Measurements from ENCODE around the gene PRKG1.

The PRKG1 gene

DNA sequence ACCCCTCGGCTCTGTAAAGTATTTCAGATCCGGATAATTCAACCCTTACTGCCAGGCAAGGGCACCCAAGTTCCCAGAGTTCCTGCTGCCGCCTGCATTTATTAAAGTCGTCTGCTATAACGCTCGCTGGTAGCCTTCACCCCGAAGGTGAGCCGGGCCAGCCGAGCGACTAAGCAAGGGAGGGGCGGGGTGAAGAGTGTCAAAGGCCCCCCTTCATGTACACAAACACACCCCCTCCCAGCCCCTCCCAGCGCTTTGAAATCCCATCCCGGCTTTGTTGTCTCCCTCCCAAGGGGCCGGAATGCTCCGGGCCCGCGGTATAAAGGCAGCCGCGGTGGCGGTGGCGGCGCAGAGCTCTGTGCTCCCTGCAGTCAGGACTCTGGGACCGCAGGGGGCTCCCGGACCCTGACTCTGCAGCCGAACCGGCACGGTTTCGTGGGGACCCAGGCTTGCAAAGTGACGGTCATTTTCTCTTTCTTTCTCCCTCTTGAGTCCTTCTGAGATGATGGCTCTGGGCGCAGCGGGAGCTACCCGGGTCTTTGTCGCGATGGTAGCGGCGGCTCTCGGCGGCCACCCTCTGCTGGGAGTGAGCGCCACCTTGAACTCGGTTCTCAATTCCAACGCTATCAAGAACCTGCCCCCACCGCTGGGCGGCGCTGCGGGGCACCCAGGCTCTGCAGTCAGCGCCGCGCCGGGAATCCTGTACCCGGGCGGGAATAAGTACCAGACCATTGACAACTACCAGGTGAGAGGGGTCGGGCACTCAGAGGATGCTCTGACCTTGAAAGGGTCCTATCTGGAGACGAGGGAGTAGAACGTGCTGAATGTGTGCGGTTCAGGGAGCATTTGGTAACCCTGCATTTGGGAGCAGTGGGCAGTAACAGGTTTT, 1239.9 kb downstream of the PRKG1 start, which contains the start of gene DKK1:
DKK1 (plus strand) TSS at position 349 of the 889 bp plus-strand sequence; CDS start at position 503, 154 bp downstream.
- DNase-seq = no peak

DNA sequence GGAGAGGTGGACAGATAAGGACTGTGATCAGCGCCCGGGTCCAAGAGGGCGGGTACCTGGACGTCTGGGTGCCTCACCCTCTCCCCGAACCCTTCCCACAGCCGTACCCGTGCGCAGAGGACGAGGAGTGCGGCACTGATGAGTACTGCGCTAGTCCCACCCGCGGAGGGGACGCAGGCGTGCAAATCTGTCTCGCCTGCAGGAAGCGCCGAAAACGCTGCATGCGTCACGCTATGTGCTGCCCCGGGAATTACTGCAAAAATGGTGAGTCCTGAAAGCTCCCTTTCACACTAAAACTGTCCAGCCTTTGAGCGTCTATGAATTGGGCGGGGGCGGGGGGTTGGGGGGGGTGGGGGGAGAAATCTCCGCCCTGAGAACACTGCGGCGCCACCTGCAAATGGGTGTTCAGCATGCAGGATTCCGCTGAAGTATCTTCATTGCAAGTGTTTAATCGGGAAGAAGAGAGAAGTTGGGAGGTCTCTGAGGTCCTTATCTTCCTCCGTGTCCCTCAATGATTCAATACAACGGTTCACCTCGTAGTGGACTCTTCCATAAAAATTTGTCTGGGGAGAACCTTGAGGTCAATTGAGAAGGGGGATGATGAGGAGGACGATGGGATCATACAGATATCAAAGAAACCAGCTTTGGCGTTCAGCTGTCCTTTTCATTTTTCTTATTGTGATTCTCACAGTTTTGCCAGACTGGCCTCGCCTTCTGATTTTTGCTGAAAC, 1240.7 kb downstream of the PRKG1 start:
- no peak for DNase-seq

DNA sequence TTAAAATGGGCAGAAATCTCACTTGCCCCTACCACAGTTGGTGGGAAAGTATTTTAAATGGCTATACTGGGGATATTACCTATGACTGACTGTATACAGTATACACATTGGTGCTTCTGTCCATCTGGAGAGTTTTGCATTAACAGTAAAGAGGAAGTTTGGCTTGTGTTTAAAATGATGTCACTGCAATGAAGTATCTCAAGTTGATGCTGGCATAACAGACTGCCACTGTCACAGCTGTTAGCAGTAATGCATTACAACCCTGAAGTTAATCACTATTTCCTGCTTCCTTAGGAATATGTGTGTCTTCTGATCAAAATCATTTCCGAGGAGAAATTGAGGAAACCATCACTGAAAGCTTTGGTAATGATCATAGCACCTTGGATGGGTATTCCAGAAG, 1241.7 kb downstream of the PRKG1 start:
- DNase-seq = no peak

DNA sequence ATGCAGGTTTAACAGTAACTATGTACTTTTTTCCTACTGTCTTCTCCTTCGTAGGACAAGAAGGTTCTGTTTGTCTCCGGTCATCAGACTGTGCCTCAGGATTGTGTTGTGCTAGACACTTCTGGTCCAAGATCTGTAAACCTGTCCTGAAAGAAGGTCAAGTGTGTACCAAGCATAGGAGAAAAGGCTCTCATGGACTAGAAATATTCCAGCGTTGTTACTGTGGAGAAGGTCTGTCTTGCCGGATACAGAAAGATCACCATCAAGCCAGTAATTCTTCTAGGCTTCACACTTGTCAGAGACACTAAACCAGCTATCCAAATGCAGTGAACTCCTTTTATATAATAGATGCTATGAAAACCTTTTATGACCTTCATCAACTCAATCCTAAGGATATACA, 1242.2 kb downstream of the PRKG1 start:
- DNase-seq = no peak

DNA sequence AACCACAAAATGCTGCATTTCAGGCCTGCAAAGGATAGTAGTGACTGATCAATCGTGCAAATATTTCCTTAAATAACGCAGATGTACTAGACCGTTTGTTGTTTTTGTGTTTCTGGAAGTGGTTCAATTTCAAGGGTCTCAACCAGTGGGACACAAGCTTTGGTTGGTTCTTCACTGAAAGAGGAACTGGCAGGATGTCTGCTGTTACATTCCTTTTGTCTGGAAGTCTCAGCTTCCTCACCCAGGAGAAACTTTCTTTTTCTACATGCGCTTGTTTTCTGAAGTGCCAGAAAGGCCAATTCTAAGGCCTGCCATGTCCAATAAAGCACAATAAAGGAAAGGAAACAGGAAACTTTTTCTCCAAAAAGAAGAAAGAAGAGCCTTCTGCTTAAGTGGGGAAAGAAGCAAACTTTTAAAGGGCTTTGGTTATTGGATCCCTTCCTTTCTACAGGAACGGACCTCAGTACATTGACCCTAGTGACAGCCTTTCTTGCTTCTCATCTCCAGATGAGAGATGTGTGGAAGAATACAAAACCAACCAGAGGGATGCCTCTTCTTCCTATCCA, 1243.9 kb downstream of the PRKG1 start:
- no peak for DNase-seq

DNA sequence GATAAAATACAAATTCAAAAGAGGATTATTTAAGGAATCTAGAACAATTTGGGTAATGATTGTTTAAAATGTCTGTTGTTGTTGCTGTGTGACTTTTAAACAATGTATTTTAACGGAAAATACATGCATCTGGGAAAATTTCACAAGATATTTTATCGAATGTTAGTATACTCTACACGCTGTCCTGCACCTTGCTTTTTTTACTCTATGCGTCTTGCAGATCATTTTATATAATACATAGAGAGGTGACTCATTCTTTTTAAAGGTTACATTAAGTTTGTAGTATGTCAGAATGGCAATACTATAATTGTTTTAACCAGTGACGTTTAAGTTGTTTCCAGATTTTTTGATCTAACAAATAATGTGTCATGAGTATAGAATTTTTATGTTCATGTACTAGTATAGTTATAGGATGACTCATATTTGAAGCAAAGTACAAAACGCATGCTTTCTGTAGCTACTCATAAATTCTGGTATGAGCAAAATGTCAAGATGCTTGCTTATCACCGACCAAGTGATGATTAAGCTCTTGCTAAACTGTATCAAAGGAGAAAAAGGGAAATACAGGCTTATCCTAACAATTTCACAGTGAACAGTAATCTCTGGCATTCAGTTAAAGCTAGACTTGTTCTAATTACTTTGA, 1244.7 kb downstream of the PRKG1 start:
- DNase-seq = no peak

DNA sequence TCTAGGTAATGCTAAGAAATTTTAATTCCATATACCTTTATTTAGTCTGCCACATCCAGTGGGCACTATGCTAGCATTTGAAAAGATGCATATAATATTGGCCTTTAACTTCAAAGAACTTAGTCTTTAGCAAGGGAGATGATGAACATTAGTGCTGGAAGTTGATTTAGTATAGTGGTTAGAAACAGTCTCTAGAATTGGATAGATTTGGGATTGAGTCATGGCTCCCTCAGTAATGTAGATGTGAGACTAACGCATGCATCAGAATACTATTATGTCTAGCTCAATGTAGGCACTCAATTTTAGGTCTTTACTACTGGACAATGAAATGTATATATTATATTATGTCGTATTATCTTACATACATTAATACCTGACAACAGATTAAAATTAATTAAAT, 1245.6 kb downstream of the PRKG1 start:
- DNase-seq = no peak

DNA sequence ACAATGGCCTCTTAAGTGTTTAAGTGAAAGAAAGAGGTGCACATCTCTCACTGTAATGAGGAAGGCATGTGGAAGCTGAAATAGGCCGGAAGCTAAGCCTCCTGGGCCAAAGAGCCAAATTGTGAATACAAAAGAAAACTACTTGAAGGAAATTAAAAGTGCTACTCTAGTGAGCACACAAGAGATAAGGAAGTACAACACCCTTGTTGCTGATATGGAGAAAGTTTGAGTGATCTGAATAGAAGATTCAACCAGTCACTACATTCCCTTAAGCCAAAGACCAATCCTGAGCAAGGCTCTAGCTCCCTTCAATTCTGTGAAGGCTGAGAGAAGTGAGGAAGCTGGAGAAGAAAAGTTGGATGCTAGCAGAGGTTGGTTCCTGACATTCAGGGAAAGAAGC, 1248.0 kb downstream of the PRKG1 start:
- no peak for DNase-seq

DNA sequence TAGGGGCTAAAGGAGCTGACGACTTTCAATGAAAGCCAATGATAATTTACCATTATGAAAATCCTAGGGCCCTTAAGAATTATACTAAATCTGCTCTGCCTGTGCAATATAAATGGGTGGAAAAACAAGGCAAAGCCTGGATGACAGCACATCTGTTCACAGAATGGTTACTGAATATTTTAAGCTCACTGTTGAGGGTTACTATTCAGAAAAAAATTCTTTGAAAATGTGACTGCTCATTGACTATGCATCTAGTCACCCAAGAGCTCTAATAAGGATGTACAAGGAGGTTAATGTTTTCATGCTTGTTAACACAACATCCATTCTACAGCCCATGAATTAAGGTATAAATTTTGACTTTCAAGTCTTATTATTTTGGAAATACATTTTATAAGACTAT, 1248.6 kb downstream of the PRKG1 start:
- no peak for DNase-seq

DNA sequence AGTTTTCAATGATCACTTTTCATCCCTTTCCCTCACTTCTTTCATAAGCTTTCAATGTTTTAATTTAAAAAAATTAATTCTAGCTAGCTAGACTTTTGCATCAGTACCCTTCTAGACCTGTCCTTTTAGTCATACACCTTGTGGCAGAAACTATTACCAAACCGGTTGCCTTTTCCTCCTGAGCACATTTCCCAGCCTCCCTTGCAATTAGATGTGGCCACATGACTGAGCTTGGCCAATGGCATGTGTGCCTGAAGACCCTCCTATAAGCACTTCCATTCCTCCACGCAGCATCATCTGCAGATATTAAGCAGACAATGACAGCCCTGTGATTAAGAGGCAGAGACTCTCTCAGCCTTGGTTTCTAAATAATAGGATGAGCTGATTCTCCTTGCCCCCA, 1252.1 kb downstream of the PRKG1 start:
- no peak for DNase-seq

DNA sequence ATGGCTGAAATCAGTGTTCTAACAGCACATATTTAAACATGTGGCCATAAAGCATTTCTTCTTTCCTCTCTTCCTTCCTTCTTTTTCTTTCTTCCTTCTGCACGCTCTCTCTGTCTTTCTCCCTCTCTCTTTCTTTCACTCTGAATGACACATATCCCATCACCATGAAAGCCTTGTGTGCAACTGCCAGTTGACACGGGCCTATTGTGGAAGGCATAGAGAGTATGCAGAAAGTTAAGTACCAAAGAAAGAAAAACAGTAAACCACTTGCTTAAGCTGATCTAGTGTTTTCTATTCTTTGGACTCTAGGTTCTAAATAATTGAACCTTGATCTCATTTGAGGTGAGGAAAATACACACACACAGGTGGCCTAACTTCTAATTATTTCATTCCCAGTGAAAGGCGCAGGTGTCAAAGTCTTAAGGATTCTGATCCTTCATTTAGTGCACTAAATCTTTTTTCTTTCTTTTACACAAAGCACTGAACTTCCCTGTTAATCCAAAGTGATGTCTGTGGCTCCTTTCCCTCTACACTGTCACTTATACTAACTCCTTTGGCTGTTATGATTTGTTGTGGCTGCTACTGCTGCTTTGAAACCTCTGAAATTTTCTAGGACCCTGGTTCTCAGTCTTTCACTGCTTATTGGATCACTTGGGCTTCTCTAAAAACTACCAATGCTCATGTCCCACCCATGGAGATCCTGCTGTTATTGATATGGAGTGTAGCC, 1257.5 kb downstream of the PRKG1 start:
- DNase-seq = no peak

DNA sequence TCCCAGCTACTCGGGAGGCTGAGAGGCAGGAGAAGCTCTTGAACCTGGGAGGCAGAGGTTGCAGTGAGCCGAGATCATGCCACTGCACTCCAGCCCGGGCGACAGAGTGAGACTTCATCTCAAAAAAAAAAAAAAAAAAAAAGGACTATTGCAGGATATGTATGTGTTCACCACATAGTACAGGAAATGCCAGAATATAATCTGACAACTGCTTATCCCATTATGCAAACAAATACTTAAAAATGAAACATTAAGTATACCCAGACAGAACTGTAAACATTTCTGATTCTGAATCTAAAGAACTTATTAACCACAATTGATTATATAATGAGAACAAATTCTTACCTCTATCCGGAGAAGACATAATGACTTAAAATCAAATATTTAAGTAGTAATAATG, 1258.5 kb downstream of the PRKG1 start:
- no peak for DNase-seq

DNA sequence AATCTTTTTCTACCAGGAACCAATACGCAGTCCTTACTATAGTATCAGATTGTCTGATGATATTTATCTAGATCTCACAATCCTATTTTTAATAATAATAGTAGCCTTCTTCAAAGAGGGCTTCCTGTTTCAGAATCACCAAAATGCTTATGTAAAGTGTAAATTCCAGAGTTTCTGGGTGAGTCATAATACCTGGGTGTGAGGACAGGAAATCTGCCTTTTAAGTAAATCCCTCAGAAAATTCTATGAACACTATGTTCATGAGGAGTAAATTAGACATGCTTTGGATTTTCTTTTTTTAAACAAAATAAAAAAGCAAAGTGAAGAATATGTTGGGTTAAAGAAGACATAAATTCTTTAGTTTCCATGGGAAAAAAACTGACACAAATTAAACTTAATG, 1260.3 kb downstream of the PRKG1 start:
- no peak for DNase-seq

DNA sequence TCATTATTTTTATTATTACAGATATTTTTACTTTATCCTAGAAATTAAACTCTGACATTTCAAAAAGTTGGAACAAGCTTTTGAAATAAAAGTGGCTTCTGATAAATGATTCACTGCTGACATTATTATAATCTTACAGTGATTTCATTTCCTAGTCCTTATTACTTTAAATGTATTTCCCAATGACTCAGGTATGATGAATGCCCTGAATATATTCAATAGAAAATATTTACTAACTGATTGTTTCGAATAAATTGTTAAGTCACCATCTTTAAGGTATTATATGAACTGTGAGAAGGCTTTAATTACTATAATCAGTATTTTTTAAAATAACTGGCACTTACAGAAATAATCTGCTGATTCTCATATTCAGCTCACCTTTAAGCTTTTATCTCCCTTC, 1261.4 kb downstream of the PRKG1 start:
- no peak for DNase-seq

DNA sequence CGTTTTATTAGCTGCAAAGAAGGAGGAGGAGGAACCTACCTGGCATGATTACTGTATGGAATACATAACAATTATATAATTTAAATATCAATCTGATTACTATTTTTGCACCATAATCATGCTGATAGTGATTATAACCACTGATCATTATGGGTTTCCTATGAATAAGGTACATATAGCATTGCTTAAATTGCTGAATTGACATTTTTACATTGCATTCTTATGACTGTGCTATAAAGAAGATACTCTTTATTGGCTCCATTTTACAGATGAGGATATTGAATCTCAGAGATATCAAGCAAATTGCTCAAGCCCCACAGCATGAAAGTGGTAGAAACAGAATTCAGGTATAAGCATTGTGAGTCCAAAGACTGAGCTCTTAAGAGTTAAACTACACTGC, 1262.9 kb downstream of the PRKG1 start:
- no peak for DNase-seq

DNA sequence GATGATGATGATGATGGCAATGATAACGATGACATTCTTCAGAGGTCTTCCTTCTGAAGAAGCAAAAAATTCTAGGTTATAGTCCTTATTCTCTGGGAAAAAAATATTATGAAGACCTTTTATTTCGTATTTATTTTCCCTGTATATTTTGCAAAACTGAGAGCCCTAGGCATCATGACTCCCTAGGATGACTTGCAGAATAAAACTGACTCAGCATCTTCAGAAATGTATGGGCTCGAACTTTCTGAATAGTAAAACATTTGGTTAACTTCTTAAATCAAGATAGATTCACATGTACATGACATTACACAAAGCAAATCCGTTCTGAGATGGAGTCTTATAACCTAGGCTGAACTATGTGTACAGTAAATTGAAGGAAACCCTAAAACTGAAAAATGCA, 1269.2 kb downstream of the PRKG1 start:
- no peak for DNase-seq

DNA sequence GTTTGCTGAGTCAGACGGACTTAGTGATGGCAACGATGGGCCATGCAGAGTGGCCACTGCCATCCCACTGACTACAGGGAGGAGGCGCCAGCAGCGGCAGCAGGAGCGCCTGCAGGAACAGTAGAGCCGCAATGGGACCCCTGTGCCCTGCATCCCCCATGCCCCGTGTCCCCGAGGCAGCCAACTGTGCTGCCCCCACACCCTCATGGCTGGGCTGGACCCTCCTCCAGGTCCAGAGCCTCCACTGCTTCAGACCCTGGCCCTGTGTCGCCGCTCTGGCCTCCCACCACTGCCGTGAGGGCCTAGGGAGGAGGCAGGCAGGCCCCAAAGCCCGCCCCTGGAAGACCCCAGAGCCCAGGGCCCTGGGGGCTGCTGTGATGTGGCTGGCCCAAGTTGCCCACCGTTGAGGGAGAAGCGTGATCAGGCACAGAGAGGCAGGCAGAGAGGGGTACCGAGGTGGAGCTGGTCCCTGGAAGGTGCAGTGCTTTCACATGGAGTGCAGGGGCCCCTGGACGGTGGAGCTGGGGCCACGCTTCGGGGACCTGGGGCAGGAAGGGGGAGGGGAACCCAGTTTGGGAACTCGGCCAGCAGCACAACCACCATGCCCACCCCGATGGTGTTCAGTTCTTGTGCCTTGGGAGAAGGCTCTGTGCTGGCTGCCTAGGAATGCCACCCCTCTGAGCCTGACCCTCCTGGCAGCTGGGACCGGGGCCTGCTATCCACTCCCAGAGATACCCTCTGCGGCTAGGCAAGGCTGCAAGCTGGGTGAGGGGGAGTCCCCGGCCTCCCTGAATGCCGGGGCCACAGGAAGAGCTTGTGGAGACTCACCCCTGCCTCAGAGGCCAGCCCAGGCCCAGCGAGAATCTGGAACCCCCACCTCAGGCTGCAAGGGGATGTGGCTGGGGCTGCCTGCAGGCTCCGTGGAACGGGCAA, 1272.4 kb downstream of the PRKG1 start:
- DNase-seq = no peak

DNA sequence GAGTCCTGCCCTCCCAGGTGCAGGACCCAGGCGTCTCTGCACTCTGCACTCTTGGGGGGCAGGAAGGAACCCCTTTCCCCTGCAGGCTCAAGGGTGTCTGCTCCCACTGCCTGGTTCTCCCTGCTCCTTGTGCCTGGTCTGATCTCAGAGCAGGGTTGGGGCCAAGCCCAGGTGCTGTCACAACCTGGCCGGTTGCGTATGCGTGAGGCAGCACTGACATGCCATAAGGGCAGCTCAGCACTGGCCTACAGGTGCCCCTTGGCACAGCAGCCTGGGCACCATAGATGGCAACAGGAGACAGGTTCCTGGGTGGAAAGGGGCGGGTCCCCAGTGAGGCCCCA, 1273.0 kb downstream of the PRKG1 start:
- DNase-seq = no peak

All from CD4-positive, alpha-beta T cell treated with Interleukin-6 for 4 hours (primary cell).